Parathyroid adenoma (tissue), 2 donors: Measurements from ENCODE around the gene SPACDR.

ENCODE experiments used
- H2AFZ ChIP-seq: fragments of 300-600 bp; sonication (generic); one replicate; pipeline ENCODE4 v1.7.0; 2017; ENCODE audit warnings: antibody characterized with exemption, mild to moderate bottlenecking
- H3K27ac ChIP-seq: fragments of 300-600 bp; sonication (generic); one replicate; pipeline ENCODE4 v1.7.0; 2017
- H3K27me3 ChIP-seq: fragments of 300-600 bp; sonication (generic); one replicate; pipeline ENCODE4 v1.7.0; 2017; ENCODE audit warnings: low read length; ENCODE audit not compliant: control insufficient read depth, insufficient read depth
- H3K36me3 ChIP-seq: fragments of 300-600 bp; sonication (generic); one replicate; pipeline ENCODE4 v1.7.0; 2017; ENCODE audit warnings: low read length; ENCODE audit not compliant: control insufficient read depth, insufficient read depth
- H3K4me1 ChIP-seq: fragments of 300-600 bp; sonication (generic); one replicate; pipeline ENCODE4 v1.7.0; 2017; ENCODE audit warnings: control low read depth
- H3K4me2 ChIP-seq: fragments of 300-600 bp; sonication (generic); one replicate; pipeline ENCODE4 v1.7.0; 2017; ENCODE audit warnings: low read length
- H3K4me3 ChIP-seq: fragments of 300-600 bp; sonication (generic); one replicate; pipeline ENCODE4 v1.7.0; 2017; ENCODE audit warnings: low read depth, low read length
- H3K79me2 ChIP-seq: fragments of 300-600 bp; sonication (generic); one replicate; pipeline ENCODE4 v1.7.0; 2017; ENCODE audit warnings: control low read depth
- H3K9ac ChIP-seq: fragments of 300-600 bp; sonication (generic); one replicate; pipeline ENCODE4 v1.7.0; 2017; ENCODE audit warnings: mild to moderate bottlenecking
- H3K9me3 ChIP-seq: fragments of 300-600 bp; sonication (generic); one replicate; pipeline ENCODE4 v1.7.0; 2017; ENCODE audit warnings: low read length; ENCODE audit not compliant: control insufficient read depth
- TF ChIP-seq, protein P1 (sequence below): fragments of 300-600 bp; sonication (generic); IDR thresholded peaks from one replicate; pipeline ENCODE4 v1.7.0; 2017; ENCODE audit warnings: antibody characterized with exemption, mild to moderate bottlenecking
- donor health status: primary hyperparathyroidism.

The SPACDR gene

DNA sequence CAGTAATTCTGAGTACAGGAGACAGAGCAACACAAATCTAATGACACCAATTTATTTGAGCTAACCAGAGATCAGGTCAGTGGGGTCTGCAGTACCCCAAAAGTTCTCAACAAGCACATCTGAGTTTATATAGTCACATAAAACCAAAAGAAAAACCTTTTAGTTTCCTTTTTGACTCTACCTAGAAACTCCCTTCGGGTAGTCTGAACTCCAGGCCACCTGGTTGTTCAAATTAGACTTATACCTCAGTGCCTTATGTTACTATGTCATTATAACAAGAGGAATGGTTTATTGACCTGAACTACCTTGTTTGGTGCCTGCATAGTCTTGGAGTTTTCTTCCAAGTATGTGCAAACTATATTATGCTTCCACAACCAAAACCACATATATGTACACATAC lies 50.2 kb downstream of the SPACDR start:
- no peak overlapping the region for H3K4me3 ChIP-seq
- H3K27me3 ChIP-seq: no peaks in the 10 kb centered on the region
- H2AFZ ChIP-seq: no peak overlapping the region
- H3K9me3 ChIP-seq: no peaks in the 10 kb centered on the region
- TF ChIP-seq, protein P1, sequence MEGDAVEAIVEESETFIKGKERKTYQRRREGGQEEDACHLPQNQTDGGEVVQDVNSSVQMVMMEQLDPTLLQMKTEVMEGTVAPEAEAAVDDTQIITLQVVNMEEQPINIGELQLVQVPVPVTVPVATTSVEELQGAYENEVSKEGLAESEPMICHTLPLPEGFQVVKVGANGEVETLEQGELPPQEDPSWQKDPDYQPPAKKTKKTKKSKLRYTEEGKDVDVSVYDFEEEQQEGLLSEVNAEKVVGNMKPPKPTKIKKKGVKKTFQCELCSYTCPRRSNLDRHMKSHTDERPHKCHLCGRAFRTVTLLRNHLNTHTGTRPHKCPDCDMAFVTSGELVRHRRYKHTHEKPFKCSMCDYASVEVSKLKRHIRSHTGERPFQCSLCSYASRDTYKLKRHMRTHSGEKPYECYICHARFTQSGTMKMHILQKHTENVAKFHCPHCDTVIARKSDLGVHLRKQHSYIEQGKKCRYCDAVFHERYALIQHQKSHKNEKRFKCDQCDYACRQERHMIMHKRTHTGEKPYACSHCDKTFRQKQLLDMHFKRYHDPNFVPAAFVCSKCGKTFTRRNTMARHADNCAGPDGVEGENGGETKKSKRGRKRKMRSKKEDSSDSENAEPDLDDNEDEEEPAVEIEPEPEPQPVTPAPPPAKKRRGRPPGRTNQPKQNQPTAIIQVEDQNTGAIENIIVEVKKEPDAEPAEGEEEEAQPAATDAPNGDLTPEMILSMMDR: no peak
- H3K27ac ChIP-seq: no peak overlapping the region
- no peaks in the 10 kb centered on the region for H3K4me1 ChIP-seq
- no peak overlapping the region for H3K4me2 ChIP-seq
- H3K9ac ChIP-seq: no peak overlapping the region
- no peaks in the 10 kb centered on the region for H3K79me2 ChIP-seq
- H3K36me3 ChIP-seq: no peaks in the 10 kb centered on the region

DNA sequence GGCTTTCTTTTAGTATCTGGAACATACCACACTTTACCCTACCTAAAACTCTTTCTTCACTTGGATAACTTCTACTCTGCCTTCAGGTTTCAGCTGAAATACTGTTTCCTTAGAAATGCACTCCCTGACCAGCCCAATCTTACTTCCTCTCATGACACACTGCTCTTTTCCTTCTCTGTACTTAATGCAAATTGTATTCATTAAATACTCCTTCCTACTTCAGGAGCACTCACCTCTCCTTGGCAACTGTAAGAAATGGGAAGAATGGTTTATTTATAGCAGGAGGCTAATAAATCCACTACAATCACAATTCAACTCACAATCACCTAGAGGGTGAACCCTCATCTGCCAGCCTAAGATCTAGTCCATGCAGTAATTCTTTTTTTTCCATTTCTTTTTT lies 50.7 kb downstream of the SPACDR start:
- no peak overlapping the region for H3K4me2 ChIP-seq

DNA sequence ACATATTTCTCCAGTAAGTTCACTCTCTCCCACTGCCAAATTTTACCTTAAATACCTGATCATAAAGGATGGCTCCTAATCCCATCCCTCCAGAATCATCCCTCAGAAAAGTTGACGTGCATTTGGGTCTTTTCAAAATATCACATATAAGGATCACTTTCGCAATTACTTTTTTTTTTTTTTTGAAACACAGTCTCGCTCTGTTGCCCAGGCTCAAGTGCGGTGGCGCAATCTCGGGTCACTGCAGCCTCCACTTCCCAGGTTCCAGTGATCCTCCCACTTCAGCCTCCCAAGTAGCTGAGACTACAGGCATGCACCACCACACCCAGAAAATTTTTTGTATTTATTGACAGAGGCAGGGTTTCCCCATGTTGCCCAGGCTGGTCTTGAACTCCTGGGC lies 53.0 kb downstream of the SPACDR start:
- TF ChIP-seq, protein P1: no peak
- no peaks in the 10 kb centered on the region for H3K9me3 ChIP-seq
- no peak overlapping the region for H3K9ac ChIP-seq
- no peak overlapping the region for H3K4me3 ChIP-seq
- H2AFZ ChIP-seq: no peak overlapping the region
- no peak overlapping the region for H3K4me2 ChIP-seq
- H3K36me3 ChIP-seq: no peaks in the 10 kb centered on the region
- H3K4me1 ChIP-seq: no peaks in the 10 kb centered on the region
- H3K27ac ChIP-seq: no peak overlapping the region
- no peaks in the 10 kb centered on the region for H3K79me2 ChIP-seq
- H3K27me3 ChIP-seq: no peaks in the 10 kb centered on the region

More for the DNA sequence above, 50.7 kb downstream of the SPACDR start:
- no peak overlapping the region for H3K4me3 ChIP-seq
- H3K36me3 ChIP-seq: no peaks in the 10 kb centered on the region
- H3K27me3 ChIP-seq: no peaks in the 10 kb centered on the region
- H3K79me2 ChIP-seq: no peaks in the 10 kb centered on the region
- H3K27ac ChIP-seq: no peak overlapping the region
- no peaks in the 10 kb centered on the region for H3K4me1 ChIP-seq
- H2AFZ ChIP-seq: no peak overlapping the region
- TF ChIP-seq, protein P1: no peak
- no peaks in the 10 kb centered on the region for H3K9me3 ChIP-seq
- H3K9ac ChIP-seq: no peak overlapping the region

DNA sequence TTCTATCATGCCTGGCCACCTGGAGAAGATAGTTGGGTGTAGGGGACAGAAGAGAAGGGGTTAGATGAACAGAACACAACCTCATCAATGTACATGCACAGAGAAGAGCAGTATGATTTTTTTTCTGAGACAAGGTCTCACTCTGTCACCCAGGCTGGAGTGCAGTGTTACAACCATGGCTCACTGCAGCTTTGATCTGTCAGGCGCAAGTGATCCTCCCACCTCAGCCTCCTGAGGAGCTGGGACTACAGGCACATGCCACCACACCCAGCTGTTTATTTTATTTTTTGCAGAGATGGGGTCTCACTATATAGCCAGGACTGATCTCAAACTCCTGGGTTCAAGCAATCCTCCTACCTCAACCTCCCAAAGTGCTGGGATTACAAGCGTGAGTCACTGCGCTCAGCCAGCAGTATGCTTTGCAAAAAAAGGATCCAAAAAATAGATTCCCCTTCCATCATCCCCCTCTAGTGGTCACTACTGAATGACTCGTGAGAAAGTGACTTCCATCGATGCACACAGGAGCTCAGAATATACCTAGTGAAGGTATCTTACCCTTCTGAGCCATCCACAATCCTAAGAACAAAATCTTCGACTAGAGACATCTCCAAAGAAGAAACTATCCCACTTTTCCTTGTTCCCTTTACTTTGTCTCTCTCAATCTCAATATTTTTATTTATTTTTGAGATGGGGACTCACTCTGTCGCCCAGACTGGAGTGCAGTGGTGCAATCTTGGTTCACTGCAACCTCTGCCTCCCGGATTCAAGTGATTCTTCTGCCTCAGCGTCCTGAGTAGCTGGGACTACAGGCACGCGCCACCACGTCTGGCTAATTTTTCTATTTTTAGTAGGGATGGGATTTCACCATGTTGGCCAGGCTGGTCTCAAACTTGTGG lies 56.5 kb downstream of the SPACDR start:
- H3K36me3 ChIP-seq: no peaks in the 10 kb centered on the region
- no peaks in the 10 kb centered on the region for H3K4me1 ChIP-seq
- no peaks in the 10 kb centered on the region for H3K27me3 ChIP-seq
- no peak overlapping the region for H3K4me3 ChIP-seq
- TF ChIP-seq, protein P1: peak; percentile 73
- H3K4me2 ChIP-seq: no peak overlapping the region
- H3K27ac ChIP-seq: no peak overlapping the region
- H2AFZ ChIP-seq: peak overlapping the region; percentile 4
- no peaks in the 10 kb centered on the region for H3K79me2 ChIP-seq
- no peaks in the 10 kb centered on the region for H3K9me3 ChIP-seq
- no peak overlapping the region for H3K9ac ChIP-seq

DNA sequence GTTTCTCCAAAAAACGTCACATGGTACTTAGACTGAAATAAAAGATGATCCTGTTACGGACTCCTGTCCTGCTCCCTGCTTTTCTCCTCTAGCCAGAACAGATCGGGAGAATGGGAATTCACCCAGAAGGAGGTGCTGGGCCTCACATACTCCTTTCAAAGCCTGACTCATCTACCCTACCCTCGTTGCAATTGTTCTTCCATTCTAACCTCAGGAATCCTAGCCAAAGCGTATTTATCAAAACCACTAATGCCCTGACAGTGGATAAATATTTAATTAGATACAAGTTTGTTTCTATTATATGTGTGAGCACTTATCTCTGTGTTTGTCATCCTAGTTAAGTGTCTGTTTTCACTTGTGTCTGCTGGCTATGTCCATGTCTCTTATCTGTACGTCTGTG lies 57.3 kb downstream of the SPACDR start:
- Histone ChIP-seq H3K4me3 (no peak overlapping the region), H3K9me3 (no peaks in the 10 kb centered on the region), H2AFZ (no peak overlapping the region), H3K4me2 (no peak overlapping the region), H3K27ac (no peak overlapping the region), H3K27me3 (no peaks in the 10 kb centered on the region), H3K4me1 (no peaks in the 10 kb centered on the region), H3K79me2 (no peaks in the 10 kb centered on the region), H3K9ac (no peak overlapping the region), H3K36me3 (no peaks in the 10 kb centered on the region)
- TF ChIP-seq, protein P1: no peak
